NCI-H2171 treated with DMSO at 0.1 percent for 48 hours (cell line): ENCODE data around the gene GJC2.

Experiments
- DNase-seq: peaks from one replicate; lab custom pipeline; 2025; lab: John Stamatoyannopoulos, UW

Gene GJC2

DNA sequence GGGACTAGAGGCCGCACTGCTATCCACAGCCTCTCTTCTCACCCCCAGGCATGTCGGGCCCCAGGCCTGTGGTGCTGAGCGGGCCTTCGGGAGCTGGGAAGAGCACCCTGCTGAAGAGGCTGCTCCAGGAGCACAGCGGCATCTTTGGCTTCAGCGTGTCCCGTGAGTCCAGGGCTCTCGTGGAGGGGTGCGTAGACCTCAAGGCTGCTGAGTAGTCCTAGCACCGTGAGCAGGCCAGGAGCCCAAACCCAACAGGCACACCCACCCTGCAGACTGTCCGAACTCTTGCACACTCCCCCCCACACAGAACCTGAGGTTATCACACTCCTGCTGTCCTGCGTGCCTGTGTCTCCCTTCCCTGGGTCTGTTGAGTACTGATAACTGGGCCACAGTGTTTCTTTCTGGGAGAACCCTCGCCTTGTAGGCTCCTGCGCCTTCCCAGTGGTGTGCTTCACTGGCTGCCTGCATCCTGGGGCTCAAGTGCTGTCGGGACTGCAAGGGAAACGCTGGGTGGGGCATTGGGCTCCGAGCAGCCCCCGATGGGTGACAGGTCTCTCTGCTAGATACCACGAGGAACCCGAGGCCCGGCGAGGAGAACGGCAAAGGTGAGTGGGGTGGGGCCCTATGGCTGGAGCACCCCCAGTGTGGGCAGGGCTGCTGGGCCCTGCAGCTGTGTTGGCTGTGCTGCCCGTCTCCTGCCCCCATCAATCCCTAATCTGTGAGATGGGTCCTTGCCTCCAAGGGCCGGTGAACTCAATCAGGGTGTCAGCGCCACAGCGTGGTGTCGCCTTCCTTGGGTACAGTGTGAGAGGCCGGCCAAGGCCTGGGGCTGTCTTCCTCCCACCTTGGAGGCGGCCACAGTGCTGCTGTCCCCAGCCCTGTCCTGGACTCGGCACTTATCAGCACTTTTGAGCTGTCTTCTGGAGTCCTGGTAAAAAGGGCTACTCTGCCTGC lies 4.0 kb upstream of the GJC2 start:
- DNase-seq, result no peak

GRCh38 chr1:228146417-228147150 lies 3.1 kb upstream of the GJC2 start:
- DNase-seq, result no peak

- DNase-seq, result no peak
Measured at GRCh38 chr1:228147151-228147693, 2.5 kb upstream of the GJC2 start.

- no peak for DNase-seq
Measured at GRCh38 chr1:228147768-228148167, 2.0 kb upstream of the GJC2 start.

GRCh38 chr1:228148196-228148861 lies 1.4 kb upstream of the GJC2 start:
- DNase-seq, result no peak

GRCh38 chr1:228148935-228149405 lies 760 bp upstream of the GJC2 start:
- no peak for DNase-seq

- no peak for DNase-seq
Measured at GRCh38 chr1:228150120-228150460, 360 bp downstream of the GJC2 start.

GRCh38 chr1:228150461-228151179 lies 890 bp downstream of the GJC2 start:
- no peak for DNase-seq

DNA sequence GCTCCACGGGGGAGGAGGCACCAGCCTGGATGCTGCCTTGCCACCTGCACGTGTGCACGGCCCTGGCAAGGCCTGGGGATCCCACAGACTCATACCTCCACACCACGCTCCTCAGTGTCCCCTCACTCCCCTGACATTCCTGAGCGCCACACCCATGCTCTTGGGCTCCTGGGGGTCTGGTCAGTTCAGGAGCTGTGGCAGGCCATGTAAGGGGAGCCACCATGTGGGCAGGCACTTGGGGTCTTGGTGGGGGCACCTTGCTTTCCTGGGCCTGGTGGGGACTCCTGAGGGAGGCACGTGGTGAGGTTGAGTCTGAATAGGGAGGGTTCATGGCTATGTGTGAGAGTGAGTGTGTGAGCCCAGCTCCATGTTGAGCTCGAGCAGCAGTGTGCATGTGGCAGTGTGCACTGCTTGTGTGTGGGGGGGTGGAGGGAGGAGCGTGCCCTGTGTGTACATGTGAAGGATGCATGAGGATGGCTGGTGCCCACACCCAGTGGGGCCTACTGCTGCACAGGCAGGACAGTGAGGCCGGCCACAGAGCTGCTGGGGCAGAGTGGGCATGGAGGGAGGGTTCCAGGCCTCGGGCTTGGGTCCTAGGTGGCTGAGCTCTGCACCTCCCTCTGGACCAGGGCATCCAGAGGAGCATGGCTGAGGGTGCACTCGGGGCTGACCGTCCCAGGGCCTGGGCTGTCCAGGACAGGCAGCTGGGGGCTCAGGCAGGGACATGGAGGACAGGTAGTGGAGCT lies 1.6 kb downstream of the GJC2 start:
- DNase-seq, result no peak

GRCh38 chr1:228152097-228152917 lies 2.6 kb downstream of the GJC2 start:
- no peak for DNase-seq

DNA sequence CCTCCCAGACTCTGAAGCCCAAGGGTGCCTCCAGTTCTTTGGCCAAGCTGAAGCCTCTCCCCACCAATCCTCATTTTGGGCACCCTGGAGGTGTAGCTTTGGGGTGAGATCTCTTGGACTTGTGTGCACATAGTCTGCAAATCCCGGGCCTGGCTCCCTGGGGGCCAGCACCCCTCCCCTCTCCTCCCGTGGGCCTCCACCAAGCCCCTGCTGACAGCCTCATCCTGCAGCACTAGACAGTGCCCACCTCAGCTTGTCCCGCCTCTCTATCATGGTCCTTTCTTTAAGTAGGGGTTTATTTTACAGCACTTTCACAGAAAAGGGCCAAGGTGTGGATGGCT lies 3.2 kb downstream of the GJC2 start:
- DNase-seq, result no peak

GRCh38 chr1:228154021-228154669 lies 4.4 kb downstream of the GJC2 start:
- no peak for DNase-seq

DNA sequence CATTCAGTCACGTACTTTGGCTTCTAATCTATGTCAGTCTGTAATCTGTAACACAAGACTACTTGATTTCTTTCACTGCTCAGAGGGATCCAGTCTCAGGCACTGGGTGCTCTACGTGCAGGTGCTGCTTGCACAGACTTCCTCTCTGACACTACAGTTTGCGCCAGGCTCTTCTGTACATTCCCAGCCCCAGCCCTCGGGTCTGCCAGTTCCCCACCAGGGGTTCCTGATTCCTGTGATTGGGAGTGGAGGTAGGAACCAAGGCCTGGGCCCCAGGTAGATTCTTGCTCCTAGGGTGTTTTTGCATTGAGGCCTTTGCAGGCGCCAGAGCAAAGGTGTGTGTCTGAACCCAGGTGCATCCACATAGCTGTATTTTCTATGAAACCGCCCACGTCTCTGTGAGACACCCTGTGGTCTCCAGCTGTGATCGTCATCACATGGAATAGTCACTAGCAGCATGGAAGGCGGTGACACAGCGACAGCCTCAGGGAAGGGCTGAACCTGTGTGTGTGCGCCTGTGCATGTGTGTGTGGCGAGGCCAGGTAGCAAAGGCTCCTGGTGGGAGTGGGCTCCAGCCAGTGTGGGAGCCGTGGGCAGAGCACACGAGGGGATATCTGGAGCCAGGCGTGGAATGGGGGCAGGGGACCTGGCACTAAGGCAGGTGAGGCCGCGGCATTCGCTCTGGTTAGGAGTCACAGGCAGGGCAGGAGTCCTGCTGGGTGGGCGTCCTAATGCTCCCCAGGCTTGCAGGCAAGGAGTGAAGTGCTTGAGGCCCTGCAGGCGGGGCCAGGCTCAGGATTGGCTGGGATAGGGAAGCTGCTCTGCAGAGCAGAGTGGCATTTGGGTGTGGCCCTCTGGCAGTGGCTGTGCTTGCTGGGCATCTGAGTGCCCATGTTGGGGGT lies 5.2 kb downstream of the GJC2 start:
- no peak for DNase-seq

DNA sequence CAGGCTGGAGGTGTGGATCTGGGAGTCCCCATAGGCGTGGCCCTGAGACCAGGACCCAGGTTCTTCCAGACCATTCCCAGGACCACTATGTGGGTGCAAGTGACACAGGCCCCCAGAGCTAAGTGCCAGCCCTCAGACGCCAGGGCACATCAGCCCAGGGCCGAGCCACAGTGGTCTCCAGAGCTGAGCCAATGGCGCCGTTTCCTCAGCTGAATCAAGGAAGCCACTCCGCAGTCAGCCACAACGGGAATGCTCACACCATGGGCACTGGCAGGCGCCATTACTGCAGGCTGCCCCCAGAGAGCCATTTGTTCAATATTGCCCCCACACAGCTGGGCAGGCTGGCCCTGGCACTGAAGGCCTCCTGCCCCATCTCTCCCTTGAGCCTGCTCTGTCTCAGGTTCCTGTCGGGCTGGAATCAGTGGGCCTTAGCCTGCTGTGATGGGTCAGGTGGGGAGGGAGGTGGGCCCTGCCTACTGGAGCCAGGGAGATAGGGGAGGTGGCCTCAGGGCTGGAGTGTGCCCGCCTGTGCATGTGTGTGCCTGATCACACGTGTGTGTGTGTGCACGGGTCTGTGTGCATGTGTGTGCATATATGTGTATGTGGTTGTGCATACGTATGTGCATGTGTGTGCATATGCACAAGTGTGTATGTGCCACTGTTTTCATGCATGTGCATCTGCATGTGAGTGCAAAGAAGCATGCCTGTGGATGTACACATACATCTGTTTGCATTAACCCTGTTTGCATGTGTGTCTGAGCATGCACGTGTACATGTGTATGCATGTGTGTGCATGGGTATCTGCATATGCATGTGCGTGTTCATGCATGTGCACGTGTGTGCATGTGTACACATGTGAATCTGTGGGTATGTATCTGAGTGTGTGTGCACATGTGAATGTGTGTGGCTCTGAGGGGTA lies 6.1 kb downstream of the GJC2 start:
- no peak for DNase-seq

DNA sequence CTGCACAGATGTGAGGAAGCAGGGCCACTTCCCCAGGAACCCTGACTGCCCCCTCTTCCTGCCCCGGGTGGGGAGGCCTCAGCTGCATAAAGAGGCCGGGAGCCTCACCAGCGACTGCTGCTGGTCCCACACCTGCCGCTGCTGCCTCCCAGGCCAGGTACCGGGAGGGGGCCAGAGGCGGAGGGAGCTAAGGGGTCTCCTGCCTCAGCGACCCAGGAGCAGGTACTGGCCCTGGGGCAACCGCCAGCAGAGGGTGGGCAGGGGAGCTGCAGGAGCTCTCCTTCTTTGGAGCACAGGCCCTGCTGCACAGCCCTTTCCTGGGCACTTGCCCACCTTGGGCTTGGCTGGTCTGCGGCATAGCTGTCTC lies 6.8 kb downstream of the GJC2 start:
- no peak for DNase-seq

GRCh38 chr1:228156941-228157728 lies 7.4 kb downstream of the GJC2 start:
- DNase-seq, result no peak

- no peak for DNase-seq
Measured at GRCh38 chr1:228157729-228158126, 8.0 kb downstream of the GJC2 start.
